Astrocyte of the spinal cord (primary cell): ENCODE data around the gene DNAH3.
A peak's percentile ranks its signal among the peaks of the same experiment; 100 is the strongest.
"Not testable (repeated sequence)": the region's sequence is repeated elsewhere in the genome, so short reads cannot be mapped to it uniquely, and the experiment has no call there.

Source experiments
- DNase-seq: peaks from one replicate; pipeline ENCODE4 v3.0.0; 2011; ENCODE audit warnings: low read depth, low spot score
- H3K4me3 ChIP-seq: 2 replicates; pipeline ENCODE4 v1.5.1; 2011; ENCODE audit warnings: low read depth, mild to moderate bottlenecking, low read length, moderate library complexity
- in situ Hi-C: cut with HindIII; loops from 2 replicates; pipeline ENCODE4 v1.10.0; 2017; ENCODE audit warnings: low sequenced_read_pairs
- TF ChIP-seq, protein P1 (sequence below): IDR thresholded peaks from 2 replicates; pipeline ENCODE4 v1.5.1; 2012; ENCODE audit warnings: low read depth, mild to moderate bottlenecking, low read length, inconsistent platforms

Gene DNAH3

DNA sequence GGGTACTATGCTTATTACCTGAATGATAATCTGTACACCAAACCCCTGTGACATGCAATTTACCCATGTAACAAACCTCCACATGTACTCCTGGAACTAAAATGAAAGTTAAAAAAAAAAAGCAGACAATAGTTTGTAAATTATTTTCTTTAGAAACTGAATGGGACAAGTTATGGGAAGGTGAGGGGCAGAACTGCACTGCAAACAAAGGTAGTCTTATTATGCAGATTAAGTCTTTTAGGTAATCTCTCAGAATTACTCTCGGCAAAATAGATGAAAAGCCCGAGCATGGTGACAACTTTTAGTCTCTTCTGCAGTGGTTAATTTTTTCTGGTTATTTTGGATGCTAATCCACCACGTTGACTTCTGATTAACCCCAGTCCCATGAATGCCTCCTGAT is 33.3 kb upstream of the DNAH3 start:
- no peak for DNase-seq
- TF ChIP-seq, protein P1, sequence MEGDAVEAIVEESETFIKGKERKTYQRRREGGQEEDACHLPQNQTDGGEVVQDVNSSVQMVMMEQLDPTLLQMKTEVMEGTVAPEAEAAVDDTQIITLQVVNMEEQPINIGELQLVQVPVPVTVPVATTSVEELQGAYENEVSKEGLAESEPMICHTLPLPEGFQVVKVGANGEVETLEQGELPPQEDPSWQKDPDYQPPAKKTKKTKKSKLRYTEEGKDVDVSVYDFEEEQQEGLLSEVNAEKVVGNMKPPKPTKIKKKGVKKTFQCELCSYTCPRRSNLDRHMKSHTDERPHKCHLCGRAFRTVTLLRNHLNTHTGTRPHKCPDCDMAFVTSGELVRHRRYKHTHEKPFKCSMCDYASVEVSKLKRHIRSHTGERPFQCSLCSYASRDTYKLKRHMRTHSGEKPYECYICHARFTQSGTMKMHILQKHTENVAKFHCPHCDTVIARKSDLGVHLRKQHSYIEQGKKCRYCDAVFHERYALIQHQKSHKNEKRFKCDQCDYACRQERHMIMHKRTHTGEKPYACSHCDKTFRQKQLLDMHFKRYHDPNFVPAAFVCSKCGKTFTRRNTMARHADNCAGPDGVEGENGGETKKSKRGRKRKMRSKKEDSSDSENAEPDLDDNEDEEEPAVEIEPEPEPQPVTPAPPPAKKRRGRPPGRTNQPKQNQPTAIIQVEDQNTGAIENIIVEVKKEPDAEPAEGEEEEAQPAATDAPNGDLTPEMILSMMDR: no peak
- H3K4me3 ChIP-seq: no peak overlapping the region
- in situ Hi-C loops: loop anchor here (10.0 kb wide), 1 partner anchor 121 kb away; no protein-coding TSS in a partner anchor

GRCh38 chr16:21179983-21180365 is 29.3 kb upstream of the DNAH3 start:
- H3K4me3 ChIP-seq: no peak overlapping the region
- no peak for DNase-seq
- in situ Hi-C loops: loop anchor here (10.0 kb wide), 1 partner anchor 125 kb away; no protein-coding TSS in a partner anchor
- TF ChIP-seq, protein P1: no peak

DNA sequence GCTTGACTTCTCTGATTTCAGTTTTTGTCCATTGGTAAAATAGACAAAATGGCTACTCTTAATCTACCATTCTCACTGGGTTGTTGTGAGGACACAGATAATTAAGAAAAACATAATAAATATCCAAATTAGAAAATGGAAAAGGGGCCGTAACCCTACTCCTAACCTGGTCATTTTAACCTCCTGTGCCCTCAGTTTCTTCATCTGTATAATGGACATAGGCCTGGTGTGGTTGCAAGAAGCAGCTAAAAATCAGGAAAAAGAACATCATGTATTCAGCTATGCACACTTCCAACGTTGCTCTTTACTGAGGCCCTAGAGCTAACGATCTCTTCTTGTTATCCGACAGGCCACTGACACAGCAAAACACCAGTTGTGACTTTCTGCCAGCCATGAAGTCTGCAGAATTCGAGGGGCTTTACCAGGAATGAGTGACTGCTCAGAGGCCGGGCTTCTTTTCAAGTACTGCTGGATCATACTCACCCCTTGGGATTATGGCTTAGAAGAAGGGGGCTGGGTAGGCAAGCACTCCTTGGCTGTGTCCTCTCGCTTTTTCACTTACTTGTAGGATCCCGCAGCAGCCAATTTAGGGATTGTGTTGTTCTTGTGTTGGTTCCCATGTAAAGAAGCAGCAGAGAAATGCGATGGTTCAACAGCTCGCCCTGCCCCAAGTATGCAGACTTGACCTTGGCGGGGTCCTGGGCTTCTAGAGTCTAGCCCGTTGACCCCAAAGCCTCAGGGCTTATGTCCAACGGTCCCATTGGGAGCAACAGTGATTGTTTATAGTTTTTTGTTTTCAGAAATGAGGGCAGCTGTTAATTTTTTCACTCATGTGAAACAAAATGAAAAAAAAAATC is 28.7 kb upstream of the DNAH3 start:
- TF ChIP-seq, protein P1: no peak
- in situ Hi-C loops: no loop called here
- no peak overlapping the region for H3K4me3 ChIP-seq
- no peak for DNase-seq

DNA sequence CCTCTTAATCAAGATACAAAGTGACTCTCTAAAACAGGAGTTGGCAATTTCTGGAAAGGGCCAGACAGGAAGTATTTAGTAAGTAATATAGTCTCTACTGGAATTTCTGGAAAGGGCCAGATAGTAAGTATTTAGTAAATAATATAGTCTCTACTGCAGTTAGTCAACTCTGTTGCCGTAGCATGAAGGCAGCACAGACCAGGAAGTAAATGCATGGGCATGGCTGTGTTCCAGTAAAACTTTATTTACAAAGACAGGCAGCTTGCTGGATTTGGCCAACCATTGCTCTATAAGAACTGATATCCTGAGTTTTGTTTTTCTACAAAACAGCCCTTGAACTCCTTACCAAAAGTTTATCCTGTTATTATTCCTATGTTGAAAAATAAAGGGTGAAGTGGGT is 24.8 kb upstream of the DNAH3 start:
- in situ Hi-C loops: no loop called here
- TF ChIP-seq, protein P1: no peak

GRCh38 chr16:21172650-21173049 is 22.0 kb upstream of the DNAH3 start:
- DNase-seq: no peak
- H3K4me3 ChIP-seq: no peak overlapping the region
- in situ Hi-C loops: no loop called here
- TF ChIP-seq, protein P1: no peak

More for the DNA sequence above, 24.8 kb upstream of the DNAH3 start:
- no peak for DNase-seq
- no peak overlapping the region for H3K4me3 ChIP-seq

- in situ Hi-C loops, DNase-seq, H3K4me3 ChIP-seq: not testable (repeated sequence)
These were observed 19.5 kb upstream of the DNAH3 start for GRCh38 chr16:21170116-21170515.

GRCh38 chr16:21169249-21169981 is 18.8 kb upstream of the DNAH3 start:
- in situ Hi-C loops: no loop called here
- TF ChIP-seq, protein P1: no peak
- no peak overlapping the region for H3K4me3 ChIP-seq
- peak; percentile 44 for DNase-seq
